Central memory CD4-positive, alpha-beta T cell (primary cell): ENCODE measurements around the gene TRA2B.

Source experiments
- DNase-seq: peaks from one replicate; pipeline ENCODE4 v3.0.0; 2022

TRA2B gene

DNA sequence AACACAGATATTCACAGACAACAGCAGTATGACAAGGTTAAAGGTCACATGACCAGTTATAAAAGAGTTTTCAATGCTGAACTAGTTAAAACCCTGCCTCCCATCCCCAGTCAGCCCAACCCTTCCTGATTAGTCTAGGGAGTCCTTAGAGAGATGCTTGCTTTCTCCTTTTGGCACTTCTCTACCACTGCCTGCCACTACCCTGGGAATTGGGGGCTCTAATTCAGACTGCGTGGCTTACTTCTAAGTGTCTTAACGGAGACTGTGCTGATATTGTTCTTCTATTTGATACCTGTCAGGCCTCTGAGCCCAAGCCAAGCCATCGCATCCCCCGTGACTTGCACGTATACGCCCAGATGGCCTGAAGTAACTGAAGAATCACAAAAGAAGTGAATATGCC, 11.7 kb upstream of the TRA2B start:
- DNase-seq = no peak

DNA sequence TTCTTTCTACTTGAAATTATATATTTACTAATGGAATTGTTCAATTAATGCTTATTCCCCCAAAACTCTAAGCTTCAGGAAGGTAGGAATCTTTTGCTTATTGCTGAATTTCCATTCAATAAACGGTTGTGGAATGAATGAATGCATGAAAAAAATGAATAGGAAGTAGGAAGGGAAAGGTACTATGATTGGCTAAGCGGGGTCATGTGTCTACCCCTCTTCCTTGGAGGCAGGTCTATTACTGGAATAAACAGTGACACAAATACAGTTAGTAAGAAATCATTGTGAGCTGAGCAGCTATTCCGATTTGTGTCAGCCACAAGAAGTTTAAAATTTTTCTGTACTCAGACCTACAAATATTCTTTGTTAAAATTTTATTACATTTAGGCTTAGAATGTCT, 10.5 kb upstream of the TRA2B start:
- DNase-seq = no peak

DNA sequence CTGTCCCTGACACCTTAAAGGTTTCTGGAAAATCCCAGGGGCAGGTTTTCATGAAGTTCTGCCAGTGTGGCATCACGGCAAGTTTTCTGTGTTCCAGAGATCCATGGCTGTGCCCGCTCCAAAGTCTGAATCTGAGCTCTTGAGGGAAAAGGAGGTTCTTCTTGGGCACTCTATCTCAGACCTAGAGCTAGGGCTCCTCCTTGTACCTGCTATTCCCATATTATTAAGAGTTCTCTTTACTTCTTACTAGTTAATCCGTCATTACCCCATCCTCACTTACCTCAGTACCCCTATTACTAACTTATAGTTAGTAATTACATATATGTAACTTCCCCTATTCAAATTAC, 5.9 kb upstream of the TRA2B start:
- no peak for DNase-seq

- peak; percentile 78 for DNase-seq
Measured at GRCh38 chr3:185942907-185943759, 5.3 kb upstream of the TRA2B start.

DNA sequence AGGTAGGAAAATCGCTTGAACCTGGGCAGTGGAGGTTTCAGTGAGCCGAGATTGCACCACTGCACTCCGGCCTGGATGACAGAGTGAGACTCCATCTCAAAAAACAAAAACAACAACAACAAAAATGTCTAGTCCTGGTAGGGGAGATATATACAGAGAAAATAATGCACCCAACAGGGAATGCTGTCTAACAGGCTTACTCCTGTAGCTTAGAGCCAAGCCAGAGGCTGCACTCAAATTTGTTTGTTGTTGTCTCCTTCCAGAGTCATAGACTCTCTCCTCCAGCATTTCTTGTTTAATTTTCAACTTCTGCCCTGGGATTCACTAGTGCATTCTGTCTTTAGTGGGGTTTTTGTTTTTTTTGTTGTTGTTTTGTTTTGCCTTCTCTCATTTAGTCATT, 4.6 kb upstream of the TRA2B start:
- no peak for DNase-seq

- no peak for DNase-seq
Measured at GRCh38 chr3:185940951-185941350, 3.1 kb upstream of the TRA2B start.

DNA sequence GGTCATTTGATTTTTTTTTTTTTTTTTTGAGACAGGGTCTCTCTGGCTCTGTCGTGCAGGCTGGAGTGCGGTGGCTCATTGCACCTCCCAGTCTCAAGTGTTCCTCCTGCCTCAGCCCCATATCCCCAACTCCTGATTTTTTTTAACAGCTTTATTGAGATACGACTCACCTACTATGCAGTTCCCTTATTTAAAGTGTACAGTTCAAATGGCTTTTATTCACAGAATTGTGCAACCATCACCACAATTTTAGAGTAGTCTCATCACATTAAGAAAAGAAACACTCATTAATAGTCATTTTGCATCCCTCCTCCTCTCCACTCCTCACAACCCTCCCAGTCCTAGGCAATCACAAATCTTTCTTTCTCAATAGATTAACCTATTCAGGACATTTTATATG, 1.9 kb upstream of the TRA2B start:
- no peak for DNase-seq

DNA sequence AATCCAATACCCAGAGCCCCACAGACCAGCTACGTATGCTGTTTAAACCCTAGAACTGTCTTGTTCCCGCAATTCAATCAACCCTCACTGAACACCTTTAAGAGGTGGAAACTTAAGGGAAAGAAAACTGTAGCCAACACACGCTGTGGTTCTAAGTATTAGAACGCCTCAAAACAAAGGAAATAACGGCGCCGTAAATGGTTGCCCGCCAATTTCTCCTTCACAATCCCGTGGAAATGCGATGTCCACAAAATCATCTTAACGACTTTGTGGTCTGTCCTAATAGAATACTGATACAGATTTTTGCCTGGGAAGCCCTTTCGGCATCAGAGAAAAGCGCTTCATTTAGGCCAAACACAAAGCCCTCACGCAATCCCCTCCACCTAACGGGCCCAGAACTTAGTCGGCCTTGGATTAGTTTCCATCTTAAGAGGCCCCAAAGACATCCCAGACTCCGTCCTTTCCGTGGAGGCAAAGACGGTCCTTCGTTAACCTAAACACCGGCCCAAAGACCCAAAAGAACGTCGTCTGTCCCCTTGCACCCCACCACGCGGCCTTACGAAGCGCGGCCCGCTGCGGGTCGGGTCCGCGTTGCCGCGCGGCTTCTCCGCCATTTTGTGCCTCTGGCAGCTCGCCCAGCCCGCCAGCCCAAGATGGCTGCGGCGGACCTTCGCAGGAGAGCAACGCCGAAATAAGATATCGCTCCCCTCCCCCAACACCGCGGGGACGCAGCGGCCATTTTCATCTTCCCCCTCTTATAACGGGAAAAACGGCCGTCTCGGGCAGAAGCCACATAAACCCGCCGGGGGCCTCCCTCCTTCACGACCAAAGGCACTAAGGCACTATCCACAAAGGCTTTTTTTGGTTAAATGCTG, 763 bp downstream of the TRA2B start:
- peak; percentile 85 for DNase-seq

GRCh38 chr3:185936273-185936629, 1.6 kb downstream of the TRA2B start:
- no peak for DNase-seq

DNA sequence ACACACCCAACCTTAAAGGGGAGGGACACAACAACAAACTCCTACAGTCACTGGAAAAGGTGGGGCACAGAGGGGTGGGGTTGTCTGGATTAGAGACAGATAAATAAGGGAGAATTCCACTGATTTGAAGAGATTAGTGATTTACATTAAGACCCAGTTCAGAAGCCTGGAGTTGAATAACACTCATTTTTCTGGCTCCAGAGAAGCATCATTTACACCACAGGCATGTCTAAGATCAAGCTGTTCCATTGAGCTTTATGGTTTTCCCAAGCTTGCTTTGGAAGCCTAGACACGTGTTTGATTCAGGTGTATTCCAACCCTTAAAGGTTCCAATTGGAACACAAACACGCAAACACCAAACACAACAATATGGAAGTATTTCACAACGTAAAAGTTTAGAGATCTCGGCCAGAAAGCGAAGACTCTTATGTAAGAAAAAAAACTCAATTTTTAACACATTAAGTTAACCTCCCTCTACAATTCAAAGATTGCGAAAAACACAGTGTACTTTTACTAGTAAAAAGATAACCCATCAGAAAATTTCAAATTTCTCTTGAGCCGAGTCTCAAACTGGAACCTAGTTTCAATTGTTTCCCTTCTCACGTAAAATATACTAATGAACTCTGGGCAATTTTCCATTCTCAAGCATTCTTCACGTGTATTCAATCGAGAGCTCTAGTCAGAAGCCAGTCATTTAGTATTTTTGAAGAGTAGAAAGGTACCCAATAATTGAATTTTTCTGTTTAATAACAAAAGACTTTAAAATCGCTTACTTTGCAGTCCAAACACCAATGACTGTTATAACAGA, 2.1 kb downstream of the TRA2B start:
- DNase-seq = no peak

- no peak for DNase-seq
Measured at GRCh38 chr3:185934767-185935464, 2.9 kb downstream of the TRA2B start.

DNA sequence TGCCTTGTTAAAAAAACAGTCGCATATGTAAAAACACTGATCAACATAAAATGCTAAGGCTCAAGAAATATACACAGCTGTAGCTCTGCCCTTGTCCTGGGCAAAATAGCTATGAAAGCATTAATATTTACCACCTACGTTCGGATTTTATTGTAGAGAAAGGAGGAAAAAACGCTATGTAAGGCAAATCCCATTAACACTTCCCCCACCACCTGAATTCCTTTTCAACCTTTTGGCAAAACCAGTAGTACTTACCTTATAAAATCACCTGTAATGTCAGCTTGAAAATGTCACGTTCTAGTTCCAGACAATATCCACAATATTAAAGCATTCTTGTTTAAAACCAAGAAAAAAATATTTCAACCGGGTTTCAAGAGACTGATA, 3.6 kb downstream of the TRA2B start:
- no peak for DNase-seq

GRCh38 chr3:185933374-185934173, 4.2 kb downstream of the TRA2B start:
- DNase-seq = no peak

- DNase-seq = no peak
Measured at GRCh38 chr3:185931777-185932612, 5.8 kb downstream of the TRA2B start.

DNA sequence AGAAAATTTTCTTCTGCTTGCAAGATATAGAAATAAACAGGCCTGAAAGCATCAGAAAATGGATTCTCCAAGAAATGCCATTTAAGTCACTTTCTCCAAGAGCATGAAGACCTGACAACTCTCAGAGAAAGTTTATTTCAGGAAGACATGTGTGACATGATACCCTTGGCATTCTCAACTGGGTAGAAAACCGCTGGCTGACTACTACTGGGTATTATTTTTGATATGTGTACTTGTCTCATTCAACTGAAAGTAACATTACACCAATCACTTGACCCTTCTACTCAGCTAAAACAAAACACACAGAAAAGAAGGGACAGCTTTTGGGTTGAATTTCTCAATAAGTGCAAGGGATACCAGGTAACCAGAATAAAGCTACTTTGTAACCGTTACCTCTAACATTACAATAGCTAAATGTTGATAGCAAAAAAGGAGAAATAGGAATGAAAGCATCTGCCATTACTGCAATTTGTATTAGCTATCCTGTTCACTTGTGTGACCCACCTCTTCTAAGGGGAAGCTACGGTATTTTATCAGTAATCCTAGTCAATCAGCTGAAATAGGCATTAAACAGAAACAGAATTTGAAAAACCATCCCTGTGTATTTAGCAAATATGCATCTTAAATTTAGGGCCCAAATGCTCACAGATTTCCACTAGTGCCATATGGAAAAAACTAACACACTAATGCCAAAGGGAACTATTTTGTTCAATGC, 7.3 kb downstream of the TRA2B start:
- no peak for DNase-seq

GRCh38 chr3:185929192-185930151, 8.3 kb downstream of the TRA2B start:
- DNase-seq = no peak

GRCh38 chr3:185928496-185928895, 9.3 kb downstream of the TRA2B start:
- DNase-seq = no peak

- DNase-seq = no peak
Measured at GRCh38 chr3:185927501-185928200, 10.2 kb downstream of the TRA2B start.
